OCI-LY7 (cell line): ENCODE measurements around the gene SLC5A1. TPM values are rescaled to one million over a fixed set of nuclear protein-coding genes. Genes with fewer than 3 reads are reported as not detected.

Experiments
- BruUV-seq: library from RNA; stranded (reverse); fragments of 400-500 nt; replicated peaks from 2 replicates; lab custom pipeline; 2021; lab: Mats Ljungman, UMichigan
- CTCF ChIA-PET: fragments of 300-600 bp; sonication (Branson Sonifier 250); formaldehyde crosslinking; loops from one replicate; lab custom pipeline; 2022; ENCODE audit warnings: antibody characterized with exemption; ENCODE audit not compliant: unreplicated experiment; lab: Charles Lee
- POLR2A ChIA-PET: fragments of 300-600 bp; sonication (Branson Sonifier 250); formaldehyde crosslinking; loops from one replicate; lab custom pipeline; 2022; ENCODE audit warnings: antibody characterized with exemption; lab: Charles Lee
- DNase-seq: peaks from one replicate; pipeline ENCODE4 v3.0.0-alpha.2; 2015; ENCODE audit warnings: low spot score
- H2AFZ ChIP-seq: fragments of 200-600 bp; sonication (generic), shearing (Covaris generic); 2 replicates; pipeline ENCODE4 v1.6.1; 2014; ENCODE audit warnings: mild to moderate bottlenecking, antibody characterized with exemption, low read length, moderate library complexity
- H3K27ac ChIP-seq: fragments of 200-600 bp; sonication (generic); 2 replicates; pipeline ENCODE4 v1.5.1; 2014; ENCODE audit warnings: mixed run types, low read depth, mild to moderate bottlenecking, moderate library complexity, low read length, inconsistent platforms; ENCODE audit not compliant: poor library complexity, severe bottlenecking
- H3K36me3 ChIP-seq: fragments of 200-600 bp; sonication (generic); 2 replicates; pipeline ENCODE4 v1.6.1; 2014; ENCODE audit warnings: mild to moderate bottlenecking, antibody characterized with exemption, low read length, moderate library complexity, mixed read lengths; ENCODE audit not compliant: insufficient read depth
- H3K4me1 ChIP-seq: fragments of 200-600 bp; sonication (generic); 2 replicates; pipeline ENCODE4 v1.5.1; 2014; ENCODE audit warnings: mild to moderate bottlenecking, low read length; ENCODE audit not compliant: insufficient read depth, poor library complexity, severe bottlenecking
- H3K4me2 ChIP-seq: fragments of 200-600 bp; sonication (generic); 2 replicates; pipeline ENCODE4 v1.6.1; 2014; ENCODE audit warnings: mild to moderate bottlenecking, low read length
- H3K4me3 ChIP-seq: fragments of 200-600 bp; sonication (generic); 2 replicates; pipeline ENCODE4 v1.5.1; 2014; ENCODE audit warnings: mild to moderate bottlenecking, low read depth, low read length; ENCODE audit not compliant: poor library complexity, severe bottlenecking
- H3K79me2 ChIP-seq: fragments of 200-600 bp; sonication (generic); 2 replicates; pipeline ENCODE4 v1.6.1; 2016; ENCODE audit warnings: low read depth, mild to moderate bottlenecking, low read length, moderate library complexity, mixed read lengths; ENCODE audit not compliant: insufficient read depth
- H3K9me2 ChIP-seq: fragments of 200-600 bp; sonication (generic); 2 replicates; pipeline ENCODE4 v1.6.1; 2016; ENCODE audit warnings: mild to moderate bottlenecking, low read length, mixed read lengths; ENCODE audit not compliant: insufficient read depth
- H3K9me3 ChIP-seq: fragments of 200-600 bp; sonication (generic); 2 replicates; pipeline ENCODE4 v1.6.1; 2014; ENCODE audit warnings: mild to moderate bottlenecking, mixed run types, low read length, mixed read lengths
- H4K20me1 ChIP-seq: fragments of 200-600 bp; sonication (generic); 2 replicates; pipeline ENCODE4 v1.6.1; 2014; ENCODE audit warnings: mild to moderate bottlenecking, antibody characterized with exemption, low read length, moderate library complexity, mixed read lengths; ENCODE audit not compliant: insufficient read depth
- CTCF ChIP-seq: fragments of 200-600 bp; sonication (generic); conservative IDR thresholded peaks from 2 replicates; pipeline ENCODE4 v1.5.1; 2014; ENCODE audit warnings: mild to moderate bottlenecking, antibody characterized with exemption, low read length, moderate library complexity, mixed read lengths
- EZH2phosphoT487 ChIP-seq: fragments of 200-600 bp; sonication (generic); IDR thresholded peaks from 2 replicates; pipeline ENCODE4 v1.6.1; 2018; ENCODE audit warnings: low read depth, borderline replicate concordance, mild to moderate bottlenecking, mixed run types, antibody characterized with exemption, low read length, moderate library complexity, mixed read lengths
- intact Hi-C: fragments of 100-400 bp; cut with micrococcal nuclease; formaldehyde crosslinking; loops from one replicate; pipeline ENCODE4 v1.10.0; 2022; ENCODE audit not compliant: unreplicated experiment
- total RNA-seq, 2 experiments: library from RNA; depleted of rRNA in 1 of 2; stranded (reverse); fragments of >200 nt in 1 of 2; shearing (Covaris generic) in 1 of 2; gene quantifications; 2 replicates each; pipeline ENCODE4 v1.2.3, GENCODE V29; 2014 to 2022

Gene SLC5A1
- total RNA-seq, 2 experiments from 2014 or later = not detected

DNA sequence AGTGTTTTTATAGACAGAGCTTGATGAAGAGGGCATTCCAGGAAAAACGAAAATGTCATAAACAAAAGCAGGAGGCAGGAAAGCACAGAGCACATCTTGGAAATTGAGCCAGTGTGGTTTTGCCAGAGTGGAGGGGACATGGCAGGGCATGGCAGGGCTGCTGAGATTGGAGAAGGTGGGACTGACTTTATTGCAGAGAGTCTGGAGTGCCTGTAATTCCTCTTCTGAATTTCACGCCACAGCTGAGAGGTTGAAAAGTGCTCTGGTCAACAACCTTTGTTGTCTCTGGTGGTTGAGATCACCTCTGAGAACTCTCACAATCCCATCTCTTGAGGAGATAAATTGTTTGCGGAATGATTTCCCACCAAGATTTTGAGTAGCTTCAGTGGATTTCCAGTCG, 16.4 kb downstream of the SLC5A1 start:
- no peaks in the 10 kb centered on the region for H4K20me1 ChIP-seq
- no peaks in the 10 kb centered on the region for H3K9me3 ChIP-seq
- ChIA-PET CTCF (no interaction called here), POLR2A (no interaction called here)
- H3K79me2 ChIP-seq = no peaks in the 10 kb centered on the region
- no peaks in the 10 kb centered on the region for H3K9me2 ChIP-seq
- intact Hi-C loops = no loop called here
- no peaks in the 10 kb centered on the region for H3K36me3 ChIP-seq
- no peak overlapping the region for H2AFZ ChIP-seq
- H3K27ac ChIP-seq = no peak overlapping the region
- no peak for DNase-seq
- no TSS peak for BruUV-seq
- H3K4me3 ChIP-seq = no peak overlapping the region
- TF ChIP-seq EZH2phosphoT487 = no peak
- no peak for TF ChIP-seq CTCF
- no peaks in the 10 kb centered on the region for H3K4me1 ChIP-seq
- no peak overlapping the region for H3K4me2 ChIP-seq

DNA sequence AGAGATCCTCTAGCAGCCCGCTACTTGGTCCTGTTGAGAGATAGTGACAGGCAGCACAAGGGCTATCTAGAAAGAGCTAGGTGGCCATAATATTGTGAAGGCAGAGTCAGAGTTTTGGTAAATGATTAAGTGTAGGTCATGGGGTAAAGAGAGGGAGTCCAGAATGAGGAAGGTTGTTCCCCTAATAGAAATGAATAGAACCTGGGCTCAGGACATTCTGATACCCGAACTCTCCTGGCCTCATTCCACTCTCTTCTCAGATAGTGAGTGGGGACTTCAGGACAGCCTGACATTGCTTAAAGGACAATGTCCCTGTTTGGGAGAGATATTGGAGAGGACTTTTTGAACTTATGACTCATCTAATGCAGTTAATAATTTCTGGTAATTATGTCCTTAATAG, 20.6 kb downstream of the SLC5A1 start:
- Histone ChIP-seq H3K27ac (no peak overlapping the region), H3K9me3 (no peaks in the 10 kb centered on the region), H3K79me2 (no peaks in the 10 kb centered on the region), H3K36me3 (no peaks in the 10 kb centered on the region), H3K9me2 (no peaks in the 10 kb centered on the region), H3K4me3 (no peak overlapping the region), H4K20me1 (no peaks in the 10 kb centered on the region), H3K4me2 (no peak overlapping the region), H3K4me1 (no peaks in the 10 kb centered on the region), H2AFZ (no peak overlapping the region)
- no peak for TF ChIP-seq EZH2phosphoT487
- TF ChIP-seq CTCF = no peak
- BruUV-seq = no TSS peak
- CTCF ChIA-PET = no interaction called here
- intact Hi-C loops = no loop called here
- no peak for DNase-seq
- POLR2A ChIA-PET = no interaction called here

GRCh38 chr22:32066820-32067219, 23.8 kb downstream of the SLC5A1 start:
- no peak overlapping the region for H3K27ac ChIP-seq
- H3K9me2 ChIP-seq = no peaks in the 10 kb centered on the region
- no peak overlapping the region for H3K4me2 ChIP-seq
- no TSS peak for BruUV-seq
- intact Hi-C loops = no loop called here
- no peak overlapping the region for H3K4me3 ChIP-seq
- no peak overlapping the region for H2AFZ ChIP-seq
- H3K4me1 ChIP-seq = no peaks in the 10 kb centered on the region
- H3K79me2 ChIP-seq = no peaks in the 10 kb centered on the region
- no peaks in the 10 kb centered on the region for H3K9me3 ChIP-seq
- ChIA-PET POLR2A (no interaction called here), CTCF (no interaction called here)
- TF ChIP-seq CTCF (no peak), EZH2phosphoT487 (no peak)
- no peaks in the 10 kb centered on the region for H4K20me1 ChIP-seq
- DNase-seq = no peak
- no peaks in the 10 kb centered on the region for H3K36me3 ChIP-seq
